K562 (cell line): ENCODE data around the gene SMIM13. TPM values are rescaled to one million over a fixed set of nuclear protein-coding genes. Genes with fewer than 3 reads are reported as not detected.
A peak's percentile ranks its signal among the peaks of the same experiment; 100 is the strongest.

Source experiments
- ATAC-seq: fragments of 200-7000 bp; cut with Tn5 transposase; 3 replicates; pipeline ENCODE4 v1.9.1; 2020; ENCODE audit warnings: moderate library complexity
- BruUV-seq: library from RNA; stranded (reverse); fragments of 400-500 nt; replicated peaks from 2 replicates; lab custom pipeline; 2021; lab: Mats Ljungman, UMichigan
- CTCF ChIA-PET: fragments of 300-600 bp; formaldehyde crosslinking; extraction: SDS; loops from one replicate; lab custom pipeline; 2021; ENCODE audit warnings: low intra/inter-chr PET ratio; lab: Yijun Ruan, JAX
- POLR2A ChIA-PET: fragments of 300-600, 350-650 bp; sonication (Branson Sonifier 250); formaldehyde crosslinking; extraction: SDS; loops from one replicate; lab custom pipeline; 2021; ENCODE audit warnings: antibody characterized with exemption, inconsistent platforms; lab: Yijun Ruan, JAX
- DNase-seq, 4 experiments: peaks; one replicate each; pipeline versions ENCODE4 v3.0.0 to v3.0.0-alpha.2; 2011 to 2018; ENCODE audit warnings: low spot score in 3 of 4, mixed read lengths in 3 of 4; ENCODE audit errors: extremely low read depth in 1 of 4
- FAIRE-seq: peaks from 2 replicates; lab custom pipeline; 2011; peaks lifted over from hg19 to GRCh38; lab: Jason Lieb, UNC
- H2AFZ ChIP-seq: 2 replicates; pipeline ENCODE4 v1.6.0; 2011; ENCODE audit warnings: low read depth, low read length, control low read depth, inconsistent platforms
- H3K27ac ChIP-seq: fragments of 200-600 bp; 3 replicates; pipeline ENCODE4 v1.8.0; 2011; ENCODE audit warnings: low read depth, mild to moderate bottlenecking, control low read depth, inconsistent platforms, low read length, moderate library complexity, mixed read lengths; ENCODE audit errors: extremely low read depth
- H3K27me3 ChIP-seq, 2 experiments: fragments of 300-600 bp in 1 of 2; 2 replicates in 1 of 2; 3 replicates in 1 of 2; pipeline versions ENCODE4 v1.6.0 to v1.8.0; 2011; ENCODE audit warnings: inconsistent platforms in 2 of 2, low read length in 2 of 2, mild to moderate bottlenecking in 1 of 2, mixed read lengths in 1 of 2, moderate library complexity in 1 of 2; ENCODE audit not compliant: control insufficient read depth in 2 of 2, insufficient read depth in 2 of 2
- H3K36me3 ChIP-seq: fragments of 300-600 bp; 3 replicates; pipeline ENCODE4 v1.8.0; 2011; ENCODE audit warnings: mild to moderate bottlenecking, low read length, inconsistent platforms; ENCODE audit not compliant: control insufficient read depth, insufficient read depth
- H3K4me1 ChIP-seq, 2 experiments: fragments of 200-600 bp in 1 of 2; replicated peaks in 1 of 2; 2 replicates in 1 of 2; 3 replicates in 1 of 2; pipeline versions ENCODE4 v1.5.1 to v1.8.0; 2011; ENCODE audit warnings: inconsistent platforms in 2 of 2, low read length in 2 of 2, mild to moderate bottlenecking in 1 of 2, mixed read lengths in 1 of 2, moderate library complexity in 1 of 2; ENCODE audit not compliant: control insufficient read depth in 2 of 2, insufficient read depth in 2 of 2
- H3K4me2 ChIP-seq: 2 replicates; pipeline ENCODE4 v1.6.1; 2011; ENCODE audit warnings: low read length, control low read depth, inconsistent platforms, mixed read lengths; ENCODE audit not compliant: insufficient read depth
- H3K4me3 ChIP-seq: fragments of 200-600 bp; sonication (generic), shearing (Covaris generic); 2 replicates; pipeline ENCODE4 v1.5.1; 2016; ENCODE audit warnings: control low read depth, inconsistent platforms
- H3K79me2 ChIP-seq: fragments of 200-600 bp; 3 replicates; pipeline ENCODE4 v1.8.0; 2011; ENCODE audit warnings: low read length, inconsistent platforms; ENCODE audit not compliant: control insufficient read depth, insufficient read depth
- H3K9ac ChIP-seq, 2 experiments: 2 replicates each; pipeline versions ENCODE4 v1.6.0 to v1.6.1; 2011; ENCODE audit warnings: low read depth in 2 of 2, low read length in 2 of 2, control low read depth in 1 of 2, inconsistent platforms in 1 of 2, mild to moderate bottlenecking in 1 of 2, mixed read lengths in 1 of 2; ENCODE audit not compliant: insufficient read depth in 1 of 2
- H3K9me1 ChIP-seq: one replicate; pipeline ENCODE4 v1.6.0; 2011; ENCODE audit warnings: inconsistent platforms, mild to moderate bottlenecking, low read length, moderate library complexity; ENCODE audit not compliant: control insufficient read depth, insufficient read depth
- H3K9me3 ChIP-seq: replicated peaks from 2 replicates; pipeline ENCODE4 v1.5.1; 2011; ENCODE audit warnings: low read depth, low read length, inconsistent platforms; ENCODE audit not compliant: control insufficient read depth, insufficient read depth
- H4K20me1 ChIP-seq: replicated peaks from 2 replicates; pipeline ENCODE4 v1.6.1; 2011; ENCODE audit warnings: low read length, inconsistent platforms, mixed read lengths; ENCODE audit not compliant: control insufficient read depth, insufficient read depth
- E2F8 ChIP-seq: fragments of 450-650 bp; IDR thresholded peaks from 2 replicates; pipeline ENCODE4 v1.7.1; 2018; ENCODE audit warnings: mild to moderate bottlenecking, low read depth; ENCODE audit not compliant: partially characterized antibody
- JUND ChIP-seq, 2 experiments: IDR thresholded peaks; 2 replicates in 1 of 2; 3 replicates in 1 of 2; pipeline ENCODE4 v1.6.1; 2011; ENCODE audit warnings: borderline replicate concordance in 2 of 2, low read depth in 2 of 2, low read length in 2 of 2, improper control_type of control experiment in 1 of 2, missing biosample characterization in 1 of 2, missing genetic modification characterization in 1 of 2, missing genetic modification reagents in 1 of 2
- SOX6 ChIP-seq: fragments of 450-650 bp; IDR thresholded peaks from 2 replicates; pipeline ENCODE4 v1.6.1; 2014; ENCODE audit warnings: mild to moderate bottlenecking
- WGBS: fragments of 100-300 bp; shearing (Covaris generic); methylation state at CpG from one replicate; pipeline ENCODE4 v1.1.6; 2016; ENCODE audit warnings: low coverage, mixed read lengths; ENCODE audit not compliant: insufficient coverage; ENCODE audit errors: missing lambda C conversion rate; 5-methylcytosine and 5-hydroxymethylcytosine counted together
- in situ Hi-C: fragments of 300-500 bp; cut with MboI; formaldehyde crosslinking; loops from 4 replicates; pipeline ENCODE4 v1.15.0; 2018; ENCODE audit warnings: inconsistent platforms, mixed read lengths
- intact Hi-C: fragments of 100-400 bp; cut with micrococcal nuclease; formaldehyde crosslinking; loops from 2 replicates; pipeline ENCODE4 v1.14.2; 2022
- polyA plus RNA-seq, 8 experiments: library from polyadenylated mRNA; depleted of rRNA in 4 of 8; stranded (reverse) in 5 of 8; unstranded in 3 of 8; fragments of >200 nt; fragmentation: Nextera tagmentation in 2 of 8; fragmentation: Illumina TruSeq in 1 of 8; extraction: Ambion mirVana in 2 of 8; extraction: Trizol in 1 of 8; gene quantifications; 2 replicates each; pipeline versions ENCODE4 v1.2.1 to v1.2.3, GENCODE V29; 2011 to 2014; ENCODE audit warnings: inconsistent platforms in 1 of 8, missing spikeins in 1 of 8
- total RNA-seq, 7 experiments: library from RNA; depleted of rRNA in 6 of 7; stranded (reverse); fragments of >200 nt in 6 of 7; fragmentation: Illumina TruSeq in 2 of 7; extraction: Trizol in 2 of 7; gene quantifications; 2 replicates each; pipeline versions ENCODE4 v1.2.1 to v1.2.3, GENCODE V29; 2011 to 2021; ENCODE audit warnings: low replicate concordance in 1 of 7

SMIM13 gene
- total and polyA plus RNA-seq, 9 of the 15 experiments (the other 6 are each of a cell fraction or from before 2014, with no cell fraction given), result 5.5 to 24.8 (median 11.7) TPM

- TF ChIP-seq JUND (IDR thresholded peaks at IDR 0.05; ENCODE audit: borderline replicate concordance, low read depth, low read length), result no peak
- TF ChIP-seq JUND (tag; IDR thresholded peaks at IDR 0.05; ENCODE audit: borderline replicate concordance, low read depth, low read length), result no peak
- TF ChIP-seq, all 486 proteins: peak for 3
These were observed 31.6 kb upstream of the SMIM13 start (continued) for GRCh38 chr6:11062083-11062482.

- DNase-seq (no peak), FAIRE-seq (no peak), ATAC-seq (no peak)
- H3K9me1 ChIP-seq, result no peaks in the 10 kb centered on the region
- BruUV-seq, result no TSS peak
- H3K27me3 ChIP-seq, result peaks cover 0 to 2% of the 10 kb centered on the region in 2 experiments; a peak in 1 of 5 replicates
- WGBS, result 0% methylated on average over 2 of the region's 2 CpGs
- no peaks in the 10 kb centered on the region for H4K20me1 ChIP-seq
- no peaks in the 10 kb centered on the region for H3K36me3 ChIP-seq
- in situ Hi-C loops (no loop called here), intact Hi-C loops (loop anchor here (10.0 kb wide), 1 partner anchor 512 kb away; no protein-coding TSS in a partner anchor)
- peak; percentile 39; the same call in 1 of the 2 replicates for TF ChIP-seq SOX6
- no peak for TF ChIP-seq E2F8
- H3K9me3 ChIP-seq, result no peaks in the 10 kb centered on the region
- ChIA-PET POLR2A (no interaction called here), CTCF (interaction anchor here (0.6 kb wide), 1 partner anchor 356 kb away, joined by 3 read pairs; no protein-coding TSS in a partner anchor)
- H3K4me2 ChIP-seq, result no peak overlapping the region
- H2AFZ ChIP-seq, result no peak overlapping the region
- no peaks in the 10 kb centered on the region for H3K79me2 ChIP-seq
- H3K4me1 ChIP-seq, result no peaks in the 10 kb centered on the region; a peak in 1 of 5 replicates
- no peak overlapping the region for H3K27ac ChIP-seq
- H3K4me3 ChIP-seq, result no peak overlapping the region
- H3K9ac ChIP-seq, result no peak overlapping the region
These were observed 30.9 kb upstream of the SMIM13 start for GRCh38 chr6:11062715-11063114.
